H1 (cell line): Measurements from ENCODE around the gene ENPEP. TPM values are rescaled to one million over a fixed set of nuclear protein-coding genes. Genes with fewer than 3 reads are reported as not detected.

Experiments
- CTCF ChIA-PET: fragments of 300-600 bp; sonication (Branson Sonifier 250); formaldehyde crosslinking; loops from one replicate; lab custom pipeline; 2021; ENCODE audit not compliant: partially characterized antibody; lab: Charles Lee
- POLR2A ChIA-PET: fragments of 300-600 bp; sonication (Branson Sonifier 250); formaldehyde crosslinking; loops from one replicate; lab custom pipeline; 2021; ENCODE audit warnings: inconsistent platforms; ENCODE audit not compliant: partially characterized antibody; lab: Charles Lee
- DNase-seq, 2 experiments: peaks; one replicate each; pipeline versions ENCODE4 v3.0.0 to v3.0.0-alpha.2; 2010 to 2022; ENCODE audit warnings: low spot score in 2 of 2, low read depth in 1 of 2, mixed read lengths in 1 of 2
- FAIRE-seq: peaks from 2 replicates; lab custom pipeline; 2011; peaks lifted over from hg19 to GRCh38; lab: Jason Lieb, UNC
- H2AFZ ChIP-seq: 2 replicates; pipeline ENCODE4 v1.8.1; 2012; ENCODE audit warnings: low read length, inconsistent platforms
- H2AK5ac ChIP-seq: 2 replicates; pipeline ENCODE4 v1.6.1; 2013; ENCODE audit warnings: low read depth, low read length
- H2BK120ac ChIP-seq: replicated peaks from 2 replicates; pipeline ENCODE3; 2013; ENCODE audit warnings: low read depth, low read length, inconsistent platforms
- H2BK12ac ChIP-seq: 2 replicates; pipeline ENCODE4 v1.6.1; 2013; ENCODE audit warnings: low read depth, low read length
- H2BK15ac ChIP-seq: 2 replicates; pipeline ENCODE4 v1.6.1; 2013; ENCODE audit warnings: low read length
- H2BK20ac ChIP-seq: 2 replicates; pipeline ENCODE4 v1.6.1; 2013; ENCODE audit warnings: low read length
- H2BK5ac ChIP-seq: 2 replicates; pipeline ENCODE4 v1.6.1; 2013; ENCODE audit warnings: low read depth, low read length
- H3K14ac ChIP-seq: 2 replicates; pipeline ENCODE4 v1.6.1; 2013; ENCODE audit warnings: inconsistent platforms; ENCODE audit not compliant: insufficient read length
- H3K18ac ChIP-seq: 2 replicates; pipeline ENCODE4 v1.6.1; 2013; ENCODE audit warnings: low read length; ENCODE audit errors: extremely low read depth
- H3K23ac ChIP-seq: 2 replicates; pipeline ENCODE4 v1.6.1; 2013; ENCODE audit warnings: inconsistent platforms; ENCODE audit not compliant: insufficient read length
- H3K23me2 ChIP-seq: 2 replicates; pipeline ENCODE4 v1.6.1; 2013; ENCODE audit warnings: low read depth, low read length
- H3K27ac ChIP-seq: 2 replicates; pipeline ENCODE4 v1.6.1; 2011; ENCODE audit warnings: low read depth, low read length, inconsistent platforms
- H3K27me3 ChIP-seq, 4 experiments: replicated peaks in 1 of 4; 1 replicate in 1 of 4; 2 replicates in 3 of 4; pipeline versions ENCODE4 v1.6.1 to v1.8.1; 2011 to 2013; ENCODE audit warnings: low read length in 3 of 4, mild to moderate bottlenecking in 3 of 4, inconsistent platforms in 2 of 4, mixed read lengths in 2 of 4, moderate library complexity in 1 of 4; ENCODE audit not compliant: control insufficient read depth in 3 of 4, insufficient read depth in 3 of 4; ENCODE audit errors: extremely low read depth in 1 of 4
- H3K36me3 ChIP-seq, 4 experiments: 2 replicates each; pipeline versions ENCODE4 v1.6.1 to v1.8.1; 2011 to 2013; ENCODE audit warnings: mild to moderate bottlenecking in 4 of 4, low read length in 3 of 4, moderate library complexity in 2 of 4, control low read depth in 1 of 4, inconsistent platforms in 1 of 4; ENCODE audit not compliant: insufficient read depth in 4 of 4, control insufficient read depth in 2 of 4
- H3K4ac ChIP-seq: replicated peaks from 2 replicates; pipeline ENCODE3; 2013; ENCODE audit warnings: low read length, low read depth, mixed read lengths, inconsistent platforms; ENCODE audit not compliant: insufficient read length
- H3K4me1 ChIP-seq, 4 experiments: replicated peaks in 1 of 4; 1 replicate in 1 of 4; 2 replicates in 3 of 4; pipeline versions ENCODE4 v1.6.1 to v1.8.1; 2011 to 2013; ENCODE audit warnings: low read length in 3 of 4, inconsistent platforms in 2 of 4, mixed read lengths in 1 of 4; ENCODE audit not compliant: insufficient read depth in 4 of 4, control insufficient read depth in 3 of 4
- H3K4me2 ChIP-seq, 2 experiments: 2 replicates each; pipeline versions ENCODE4 v1.6.1 to v1.8.1; 2011 to 2013; ENCODE audit warnings: low read depth in 2 of 2, low read length in 2 of 2, control low read depth in 1 of 2, inconsistent platforms in 1 of 2, mild to moderate bottlenecking in 1 of 2; ENCODE audit not compliant: insufficient read depth in 1 of 2
- H3K4me3 ChIP-seq, 4 experiments: fragments of 200-600, 300-600 bp in 1 of 4; sonication (generic), shearing (Covaris generic), sonication (Bioruptor Twin) in 1 of 4; 2 replicates each; pipeline versions ENCODE4 v1.5.1 to v1.8.1; 2011 to 2016; ENCODE audit warnings: low read length in 4 of 4, low read depth in 3 of 4, control low read depth in 2 of 4, inconsistent platforms in 2 of 4, mild to moderate bottlenecking in 2 of 4, mixed read lengths in 1 of 4, moderate library complexity in 1 of 4; ENCODE audit not compliant: insufficient read depth in 2 of 4; ENCODE audit errors: extremely low read depth in 1 of 4
- H3K56ac ChIP-seq: replicated peaks from 2 replicates; pipeline ENCODE3; 2013; ENCODE audit warnings: low read depth, mild to moderate bottlenecking, mixed read lengths, low read length, inconsistent platforms; ENCODE audit not compliant: insufficient read length
- H3K79me1 ChIP-seq: 2 replicates; pipeline ENCODE4 v1.6.1; 2013; ENCODE audit warnings: low read depth, low read length, control low read depth
- H3K79me2 ChIP-seq, 2 experiments: 2 replicates each; pipeline versions ENCODE4 v1.6.1 to v1.8.1; 2012 to 2013; ENCODE audit warnings: low read length in 2 of 2, mild to moderate bottlenecking in 2 of 2, inconsistent platforms in 1 of 2; ENCODE audit not compliant: insufficient read depth in 2 of 2, control insufficient read depth in 1 of 2
- H3K9ac ChIP-seq, 4 experiments: replicated peaks in 1 of 4; 1 replicate in 1 of 4; 2 replicates in 3 of 4; pipeline versions ENCODE4 v1.6.1 to v1.8.1; 2011 to 2013; ENCODE audit warnings: low read depth in 3 of 4, low read length in 3 of 4, control low read depth in 2 of 4, mild to moderate bottlenecking in 2 of 4, moderate library complexity in 2 of 4, inconsistent platforms in 1 of 4; ENCODE audit errors: extremely low read depth in 1 of 4
- H3K9me3 ChIP-seq, 2 experiments: 2 replicates each; pipeline versions ENCODE4 v1.6.1 to v1.8.1; 2012 to 2013; ENCODE audit warnings: mild to moderate bottlenecking in 2 of 2, moderate library complexity in 2 of 2, control low read depth in 1 of 2, inconsistent platforms in 1 of 2, low read depth in 1 of 2, low read length in 1 of 2, mixed read lengths in 1 of 2; ENCODE audit not compliant: insufficient read depth in 2 of 2
- H4K20me1 ChIP-seq, 2 experiments: replicated peaks in 1 of 2; 2 replicates each; pipeline versions ENCODE3 to v1.8.1; 2011 to 2013; ENCODE audit warnings: inconsistent platforms in 2 of 2, low read length in 2 of 2, mild to moderate bottlenecking in 1 of 2; ENCODE audit not compliant: insufficient read depth in 2 of 2, control insufficient read depth in 1 of 2
- H4K5ac ChIP-seq: 2 replicates; pipeline ENCODE4 v1.6.1; 2013; ENCODE audit warnings: low read length, low read depth, mixed read lengths, inconsistent platforms; ENCODE audit not compliant: insufficient read length
- H4K8ac ChIP-seq: 2 replicates; pipeline ENCODE4 v1.8.0; 2013; ENCODE audit warnings: mild to moderate bottlenecking, moderate library complexity, low read length, inconsistent platforms; ENCODE audit not compliant: insufficient read depth; ENCODE audit errors: extremely low read depth
- H4K91ac ChIP-seq: replicated peaks from 2 replicates; pipeline ENCODE3; 2013; ENCODE audit warnings: low read length, mixed read lengths, inconsistent platforms; ENCODE audit not compliant: insufficient read length
- NANOG ChIP-seq: IDR thresholded peaks from 2 replicates; pipeline ENCODE4 v1.6.1; 2011; ENCODE audit warnings: low read length, low read depth, mild to moderate bottlenecking, inconsistent platforms; ENCODE audit not compliant: insufficient read depth, poor library complexity, severe bottlenecking
- WGBS, 2 experiments: shearing (Covaris generic) in 1 of 2; methylation state at CpG; one replicate each; pipeline versions ENCODE4 v1.1.6 to v1.1.7; 2013 to 2015; ENCODE audit warnings: low lambda C conversion rate in 2 of 2, mixed read lengths in 2 of 2, inconsistent platforms in 1 of 2, low coverage in 1 of 2, missing lambda C conversion rate in 1 of 2; ENCODE audit not compliant: insufficient replicate concordance in 2 of 2, insufficient coverage in 1 of 2, insufficient read length in 1 of 2; ENCODE audit errors: extremely low coverage in 1 of 2, missing lambda C conversion rate in 1 of 2; 5-methylcytosine and 5-hydroxymethylcytosine counted together
- polyA plus RNA-seq, 7 experiments: library from polyadenylated mRNA; depleted of rRNA in 3 of 7; stranded (reverse) in 5 of 7; unstranded in 2 of 7; fragments of >200 nt in 5 of 7; fragments of 200-250 nt in 2 of 7; gene quantifications; 1 replicate in 5 of 7; 2 replicates in 1 of 7; 4 replicates in 1 of 7; pipeline versions ENCODE4 v1.2.1 to v1.2.3, GENCODE V29; 2011 to 2013; ENCODE audit warnings: missing spikeins in 2 of 7, mixed read lengths in 2 of 7
- total RNA-seq: library from RNA; stranded (reverse); fragmentation: NEBNext Ultra II Directional; extraction: Animal tissue kit (Norgen Biotek cat#: 25700); gene quantifications from 2 replicates; pipeline ENCODE4 v1.2.1, GENCODE V29; 2021

ENPEP gene
- total and polyA plus RNA-seq, 2 of the 8 experiments (the other 6 are each of a cell fraction or from before 2014, with no cell fraction given), result 0.09 to 0.61 TPM

DNA sequence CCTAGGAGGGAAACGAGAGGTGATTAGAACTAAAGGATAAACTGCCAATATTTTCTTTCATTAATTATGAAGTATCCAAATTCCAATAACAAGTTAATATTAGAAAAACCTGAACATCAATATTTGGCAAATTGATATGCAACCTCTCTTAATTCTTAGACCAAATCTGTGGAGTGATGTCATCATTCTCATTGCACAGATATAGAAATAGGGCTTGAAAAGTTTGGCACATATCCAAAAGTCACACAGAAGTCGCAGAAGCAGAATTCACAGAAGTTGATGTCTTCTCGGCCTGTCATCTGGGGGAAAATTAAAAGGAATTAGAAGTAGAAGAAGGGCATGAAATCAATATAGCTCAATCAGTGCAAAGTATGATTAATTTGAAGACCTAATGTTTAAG is 36.9 kb downstream of the ENPEP start:
- Histone ChIP-seq H2BK120ac (no peak overlapping the region), H2BK12ac (no peak overlapping the region), H2BK5ac (no peak overlapping the region), H3K23me2 (no peaks in the 10 kb centered on the region), H4K91ac (no peak overlapping the region), H3K9me3 (no peaks in the 10 kb centered on the region), H2BK20ac (no peak overlapping the region), H3K4ac (no peak overlapping the region), H3K56ac (no peak overlapping the region), H3K79me2 (no peaks in the 10 kb centered on the region), H3K27me3 (no peaks in the 10 kb centered on the region), H3K4me1 (no peaks in the 10 kb centered on the region), H3K18ac (no peak overlapping the region), H2BK15ac (no peak overlapping the region), H3K4me2 (no peak overlapping the region), H2AFZ (no peak overlapping the region)
- DNase-seq, result no peak
- 83% methylated on average over 3 of the region's 3 CpGs; no CpG with 5 or more reads in 1 of the 2 experiments for WGBS, 2 experiments
- TF ChIP-seq NANOG, result no peak
- TF ChIP-seq, all 59 proteins: peak for 0
- no peak overlapping the region for H3K23ac ChIP-seq
- ChIA-PET CTCF (interaction anchor here (0.9 to 17.1 kb wide), 13 partner anchors 9 to 509 kb away, joined by 3 to 497 read pairs (median 7); no protein-coding TSS in a partner anchor), POLR2A (no interaction called here)
- H3K27ac ChIP-seq, result no peak overlapping the region
- no peak overlapping the region for H3K14ac ChIP-seq
- H4K5ac ChIP-seq, result no peak overlapping the region
- FAIRE-seq, result no peak
- no peaks in the 10 kb centered on the region for H3K36me3 ChIP-seq
- H4K20me1 ChIP-seq, result no peaks in the 10 kb centered on the region
- no peak overlapping the region for H3K9ac ChIP-seq
- no peak overlapping the region for H3K4me3 ChIP-seq
- no peak overlapping the region for H4K8ac ChIP-seq
- H2AK5ac ChIP-seq, result no peak overlapping the region
- no peaks in the 10 kb centered on the region for H3K79me1 ChIP-seq
